ENCODE results near the gene THUMPD2.
"Not testable (repeated sequence)": the region's sequence is repeated elsewhere in the genome, so short reads cannot be mapped to it uniquely, and the experiment has no call there.

Gene THUMPD2

DNA sequence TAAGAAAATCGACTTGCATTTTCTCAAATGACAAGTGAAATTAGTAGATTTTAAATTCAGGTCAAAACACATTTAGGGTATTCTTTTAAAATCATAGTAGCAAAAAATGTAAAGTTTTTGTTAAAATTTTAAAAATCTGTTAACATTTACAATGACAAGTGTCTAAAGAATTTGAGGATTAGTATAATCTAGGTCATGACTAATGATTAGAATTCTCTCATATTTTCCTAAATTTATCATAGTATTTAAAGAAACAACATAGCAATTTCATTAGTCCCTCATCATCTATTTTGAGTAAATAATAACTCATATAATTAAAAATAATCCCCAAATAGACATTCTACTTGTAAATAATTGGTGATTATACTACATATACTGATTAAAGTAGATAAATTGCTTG is 23.6 kb downstream of the THUMPD2 start:
- no peak for DNase-seq

DNA sequence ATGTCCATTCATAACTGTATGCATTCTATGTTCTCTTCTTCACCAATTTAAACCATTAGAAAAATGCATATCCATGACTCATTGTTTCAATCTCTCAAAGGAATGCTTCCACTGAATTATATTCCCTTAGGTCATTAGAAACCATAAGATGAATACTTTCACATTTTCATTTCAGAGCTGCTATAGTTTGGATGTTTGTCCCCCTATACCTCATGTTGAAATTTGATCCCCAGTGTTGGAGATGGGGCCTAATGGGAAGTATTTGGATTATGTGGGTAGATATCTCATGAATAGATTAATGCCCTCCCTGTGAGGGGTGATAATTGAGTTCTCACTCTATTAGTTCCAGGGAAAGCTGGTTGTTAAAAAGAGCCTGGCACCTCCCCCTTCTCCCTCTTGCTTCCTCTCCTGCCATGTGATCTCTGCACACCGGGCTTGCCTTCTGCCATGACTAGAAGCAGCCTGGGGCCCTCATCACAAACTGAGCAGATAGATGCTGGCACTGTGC is 35.7 kb downstream of the THUMPD2 start:
- no peak for DNase-seq

DNA sequence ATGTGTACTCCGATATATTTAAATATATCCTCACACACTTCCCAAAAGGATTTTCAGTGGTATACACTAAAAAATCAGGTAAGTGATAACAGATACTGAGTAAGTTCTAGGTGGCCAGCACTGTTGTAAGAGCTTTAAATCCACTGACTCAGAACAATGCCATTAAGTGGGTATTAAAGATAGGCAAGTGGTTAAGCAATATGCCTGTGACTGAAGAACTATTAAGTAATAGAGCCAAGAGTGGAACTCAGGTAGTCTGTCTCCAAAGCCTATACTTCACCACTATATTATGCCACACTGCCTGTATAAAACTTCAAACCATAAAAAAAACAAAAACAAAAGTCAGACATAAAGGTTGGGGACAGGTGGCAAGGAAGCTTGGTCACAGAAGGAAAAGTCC is 37.2 kb downstream of the THUMPD2 start:
- no peak for DNase-seq

DNA sequence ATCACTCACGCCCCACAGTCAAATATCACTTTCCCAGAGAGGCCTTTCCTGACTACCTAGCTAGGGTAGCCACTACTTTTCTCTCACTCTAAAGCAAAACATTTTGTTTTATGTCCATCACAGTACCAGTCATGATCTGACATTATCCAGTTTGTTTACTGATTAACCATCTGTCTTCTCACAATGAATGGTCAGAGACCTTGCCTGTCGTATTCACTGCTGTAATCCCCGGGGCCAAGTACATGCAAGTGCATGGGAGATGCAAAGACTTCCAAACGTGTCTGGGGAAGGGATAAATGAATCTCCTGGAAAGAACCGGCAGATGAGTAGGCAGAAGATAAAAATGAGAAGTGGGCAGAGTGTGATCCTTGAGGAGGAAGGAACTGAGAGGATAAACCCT is 39.7 kb downstream of the THUMPD2 start:
- no peak for DNase-seq

DNA sequence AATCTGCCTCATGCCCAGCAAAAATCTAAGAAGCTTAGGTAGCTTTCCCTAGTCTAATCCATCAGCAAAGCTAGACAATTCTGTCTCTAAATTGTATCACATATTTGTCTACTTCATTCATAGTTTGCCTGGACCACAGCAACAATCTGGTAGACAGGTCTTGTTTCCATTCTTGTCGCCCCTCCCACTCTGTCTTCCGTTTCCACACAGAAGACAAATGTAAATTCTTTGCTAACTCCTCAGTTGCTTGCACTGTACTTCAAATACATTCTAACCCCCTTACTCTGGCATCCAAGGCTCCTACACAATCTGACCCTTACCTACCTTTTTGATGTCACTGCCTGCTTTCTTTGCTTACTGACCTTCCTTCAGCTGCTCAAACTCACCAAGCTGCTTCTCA is 40.1 kb downstream of the THUMPD2 start:
- no peak for DNase-seq

DNA sequence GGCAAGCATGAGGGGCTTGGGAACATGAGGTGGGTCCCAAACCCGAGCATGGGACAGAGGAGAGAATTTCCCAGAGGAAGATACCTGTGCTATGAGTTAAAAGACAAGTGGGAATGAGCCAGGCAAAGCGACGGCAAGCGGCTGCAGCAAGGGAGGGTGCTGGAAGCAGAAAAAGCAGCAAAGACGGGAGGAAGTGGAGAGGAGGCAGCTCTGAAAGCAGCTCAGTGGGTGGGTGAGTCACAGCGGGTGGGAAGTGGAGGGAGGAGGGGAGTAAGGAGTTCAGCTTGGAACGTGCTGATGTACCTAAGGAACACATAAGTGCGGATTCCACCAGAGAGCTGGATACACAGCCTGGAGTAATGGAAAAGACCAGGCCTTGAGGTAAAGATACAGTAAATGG is 41.4 kb downstream of the THUMPD2 start:
- peak in 6 of 51 donors; percentile 6 to 77 (median 29) for DNase-seq

DNA sequence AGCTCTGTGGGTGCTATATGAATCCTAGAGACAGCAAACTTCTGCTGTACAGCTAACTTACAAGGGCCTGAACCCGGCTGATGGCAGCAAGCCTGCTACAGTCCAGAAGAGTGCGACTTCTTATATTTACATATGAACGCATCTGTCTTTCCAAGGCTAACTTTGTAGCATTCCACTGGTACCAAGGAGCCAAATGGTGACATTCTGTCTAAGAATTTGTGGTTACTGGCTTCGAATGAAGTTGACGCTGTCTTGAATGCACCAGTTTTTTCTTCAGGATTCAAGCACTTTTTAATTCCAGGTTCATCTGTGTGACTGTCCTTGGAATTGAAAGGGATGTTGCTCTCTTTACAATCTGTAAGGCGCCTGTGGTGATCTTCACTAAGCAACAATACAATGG is 42.4 kb downstream of the THUMPD2 start:
- DNase-seq = no peak

DNA sequence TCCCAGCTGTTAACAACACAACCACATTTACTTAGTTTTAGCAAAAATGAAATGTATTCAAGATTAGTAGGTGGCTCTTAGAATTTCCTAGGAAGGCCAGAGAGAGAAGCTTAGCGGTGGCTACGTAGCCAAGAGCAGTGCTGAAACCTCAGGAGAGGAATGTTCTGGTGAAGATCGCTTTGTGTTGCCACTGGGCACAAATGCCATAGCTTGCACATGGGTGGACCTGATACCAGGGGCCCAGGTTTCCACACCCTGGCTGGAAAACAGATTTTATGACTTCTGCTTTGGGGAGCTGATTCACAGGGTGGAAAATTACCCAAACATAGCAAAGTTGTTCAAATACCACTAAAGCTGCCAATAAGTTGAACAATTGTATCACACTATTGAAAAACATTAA is 43.4 kb downstream of the THUMPD2 start:
- no peak for DNase-seq

DNA sequence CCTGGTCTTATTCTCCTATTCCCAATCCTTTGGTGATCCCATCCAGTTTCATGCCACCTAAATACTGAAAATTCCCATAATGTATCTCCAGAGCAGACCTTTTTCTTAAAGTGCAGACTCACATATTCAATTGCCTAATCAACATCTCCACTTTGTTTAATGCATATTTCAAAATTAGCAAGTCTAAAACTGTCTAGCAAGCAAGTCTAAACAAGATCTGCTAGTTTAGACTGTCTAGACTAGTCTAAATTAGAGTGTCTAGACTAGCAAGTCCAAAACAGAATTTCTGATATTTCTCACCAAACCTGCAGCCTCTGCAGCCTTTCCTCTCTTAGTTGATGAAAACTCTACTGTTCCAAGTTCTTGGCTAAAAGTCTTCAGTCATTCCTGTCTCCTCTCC is 44.6 kb downstream of the THUMPD2 start:
- no peak for DNase-seq

DNA sequence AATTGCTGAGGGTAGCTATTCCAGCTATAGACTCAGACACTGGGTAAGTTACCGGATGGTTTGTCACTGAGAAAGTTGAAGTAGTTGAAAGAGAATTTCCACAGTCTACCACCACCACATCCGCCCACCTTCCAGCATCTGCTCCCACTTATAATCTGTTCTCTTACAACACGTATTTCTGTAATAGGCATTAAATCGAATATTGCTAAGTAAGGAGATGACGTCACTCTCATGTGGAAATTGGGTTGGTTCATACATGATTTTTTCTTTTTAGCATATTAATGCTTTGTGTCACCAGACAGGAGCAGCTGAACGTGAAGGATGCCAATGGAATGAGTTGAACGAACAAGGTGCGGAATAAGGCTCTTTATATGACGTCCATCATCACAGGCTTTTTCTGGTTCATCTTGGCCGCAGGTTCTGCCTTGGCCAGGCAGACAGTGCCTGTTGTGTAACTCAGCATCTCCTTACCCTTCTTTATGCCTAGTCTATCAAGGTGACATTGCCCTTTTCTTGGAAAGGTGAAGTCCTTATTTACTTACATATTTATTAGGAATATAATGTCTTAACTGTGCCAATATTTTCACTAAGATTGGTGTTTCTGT is 45.9 kb downstream of the THUMPD2 start:
- DNase-seq = no peak

DNA sequence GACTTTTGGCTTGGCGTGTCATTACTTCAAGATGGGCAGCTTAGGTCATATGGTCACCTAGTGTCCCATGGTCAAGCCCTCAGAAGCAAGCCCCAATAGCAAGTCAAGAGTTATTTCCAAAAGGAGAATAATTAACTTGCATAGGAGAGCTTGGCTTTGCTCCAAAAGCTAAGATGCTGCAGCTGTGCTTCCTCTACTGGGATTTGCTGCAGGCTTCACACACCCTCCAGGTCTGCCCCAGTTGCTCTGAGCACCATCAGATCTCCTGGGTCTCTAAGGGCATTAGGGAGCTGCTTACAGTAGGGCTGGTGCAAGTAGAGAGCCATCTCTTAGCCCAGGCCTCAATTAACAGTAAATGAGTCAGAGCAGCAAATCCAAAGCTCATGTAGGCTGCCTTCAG is 46.6 kb downstream of the THUMPD2 start:
- no peak for DNase-seq

DNA sequence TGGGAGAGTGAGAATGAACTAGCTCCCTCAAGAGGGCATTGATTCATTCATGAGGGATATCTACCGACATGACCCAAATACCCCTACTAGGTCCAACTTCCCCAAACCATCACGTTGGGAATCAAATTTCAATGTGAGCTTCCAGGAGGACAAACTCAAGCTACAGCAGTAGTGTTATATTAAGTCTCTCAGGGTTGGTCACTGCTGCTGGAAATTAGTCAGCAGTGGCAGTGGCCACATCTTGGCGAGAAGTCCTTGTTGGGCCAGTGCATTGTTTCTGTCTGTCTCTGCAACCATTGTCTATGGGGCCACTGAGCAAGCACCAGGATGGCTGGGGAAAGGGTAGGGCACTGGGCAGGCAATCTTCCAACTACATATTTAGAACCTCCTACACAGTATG is 47.5 kb downstream of the THUMPD2 start:
- no peak for DNase-seq

DNA sequence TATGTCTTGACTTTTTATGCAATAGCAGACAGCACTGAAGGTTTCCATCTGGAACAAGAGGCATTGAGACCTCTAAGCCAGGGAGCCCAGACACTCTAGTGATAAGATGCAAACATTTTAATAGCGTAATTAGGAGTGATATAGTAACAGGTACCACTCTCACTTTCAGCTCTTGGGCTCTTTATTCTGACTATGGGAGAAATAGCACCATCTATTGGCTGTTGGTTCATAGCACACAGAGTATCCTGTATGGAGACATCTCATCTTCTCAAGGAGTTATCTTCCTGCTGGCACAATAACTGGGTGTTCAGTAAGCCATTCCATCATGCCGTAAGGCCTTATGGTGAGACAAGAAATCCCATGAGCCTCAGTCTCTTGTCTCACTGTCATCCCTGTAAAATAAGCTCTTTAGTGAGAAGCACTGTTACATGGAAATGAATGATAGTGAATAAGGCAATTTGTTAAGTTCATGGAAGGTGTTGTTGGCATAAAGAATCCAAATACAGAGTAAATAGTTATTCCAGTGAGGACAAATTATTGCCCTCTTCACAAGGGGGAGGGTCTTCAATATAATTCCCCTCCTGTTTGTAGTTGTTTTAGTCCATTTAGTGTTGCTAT is 48.3 kb downstream of the THUMPD2 start:
- DNase-seq = peak in 1 of 51 donors; percentile 7

DNA sequence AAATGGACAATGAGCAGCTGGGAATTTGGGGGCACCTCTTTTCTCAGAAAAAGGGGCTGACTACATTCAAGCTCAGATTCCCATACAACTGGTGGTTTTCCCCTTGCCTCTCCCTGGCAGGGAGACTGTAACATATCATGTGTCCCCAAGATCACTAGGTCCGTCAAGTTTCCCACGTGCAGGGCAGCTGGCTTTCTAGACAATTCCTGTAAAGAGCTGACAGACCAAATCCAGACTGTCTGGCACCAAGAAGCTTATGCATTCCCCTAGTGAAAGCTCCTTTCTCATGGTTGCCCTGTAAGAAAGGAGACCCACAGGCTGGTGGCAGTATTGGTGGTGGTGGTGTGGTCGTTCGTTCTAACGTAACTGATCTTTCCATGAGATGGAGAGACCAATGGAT is 48.8 kb downstream of the THUMPD2 start:
- DNase-seq = no peak

DNA sequence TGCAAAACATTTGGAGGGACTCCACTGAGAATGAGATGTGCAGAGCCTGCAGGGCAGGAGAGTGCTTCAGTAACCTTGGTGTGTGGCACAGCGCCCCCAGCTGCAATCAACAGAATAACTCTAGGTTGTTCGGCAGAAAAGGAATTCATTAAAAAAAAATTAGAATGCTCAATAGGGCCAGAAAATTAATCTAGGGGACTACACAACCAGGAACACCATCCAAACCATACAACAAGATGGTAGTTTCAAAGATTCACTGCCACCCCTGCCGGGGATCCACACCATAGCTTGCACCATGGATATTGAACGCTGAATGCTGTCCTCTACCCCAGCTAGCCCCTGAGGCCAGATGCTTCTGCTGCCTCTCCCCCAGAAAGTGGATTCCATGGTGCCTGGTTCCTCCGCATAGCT is 50.1 kb downstream of the THUMPD2 start:
- DNase-seq = peak in 14 of 51 donors; percentile 5 to 40 (median 22)

DNA sequence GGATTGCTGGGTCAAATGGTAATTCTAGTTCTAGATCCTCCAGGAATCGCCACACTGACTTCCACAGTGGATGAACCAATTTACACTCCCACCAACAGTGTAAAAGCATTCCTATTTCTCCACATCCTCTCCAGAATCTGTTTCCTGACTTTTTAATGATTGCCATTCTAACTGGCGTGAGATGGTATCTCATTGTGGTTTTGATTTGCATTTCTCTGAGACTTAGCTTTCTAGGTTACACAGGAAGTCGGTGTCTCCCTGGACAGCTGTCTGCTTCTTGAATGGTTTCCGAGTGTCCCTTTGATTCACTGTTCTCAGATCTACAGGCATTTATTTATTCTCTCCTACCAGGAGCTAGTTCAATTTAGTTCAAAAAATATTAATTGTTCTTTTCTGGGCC is 51.0 kb downstream of the THUMPD2 start:
- not testable (repeated sequence) for DNase-seq

DNA sequence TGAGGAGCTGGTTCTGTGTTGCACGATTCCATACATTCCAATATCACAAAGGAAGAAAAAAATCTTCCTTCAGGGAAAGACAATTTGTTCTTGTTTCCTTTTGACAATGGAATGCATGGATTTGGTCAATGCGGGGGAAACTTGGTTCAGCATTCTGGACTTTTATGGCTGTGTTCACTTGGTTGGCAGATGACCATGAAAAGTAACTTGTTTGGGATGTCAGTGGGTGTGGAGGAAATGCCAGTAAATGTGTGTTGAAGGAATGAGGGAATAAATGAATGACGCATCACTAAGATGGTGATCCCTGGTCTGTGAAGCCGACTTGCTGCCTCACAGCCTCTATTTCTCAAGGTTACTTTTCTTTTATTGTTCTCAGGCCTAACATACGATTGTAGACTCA is 53.7 kb downstream of the THUMPD2 start:
- DNase-seq = no peak

DNA sequence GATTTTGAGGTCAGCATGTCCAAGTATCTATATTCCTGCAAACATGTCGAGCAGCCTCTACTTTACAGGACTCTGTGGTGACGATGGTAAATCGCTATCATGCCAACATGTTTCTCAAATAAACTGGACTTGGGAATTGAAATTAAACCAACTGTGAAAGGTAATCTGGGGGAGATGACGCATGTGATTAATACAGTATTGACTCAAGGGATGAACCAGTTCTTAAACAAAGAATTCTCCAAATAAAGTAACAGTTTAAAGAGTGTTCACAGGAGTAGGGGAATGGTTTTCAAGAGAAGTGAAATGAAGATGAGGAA is 54.3 kb downstream of the THUMPD2 start:
- DNase-seq = no peak

DNA sequence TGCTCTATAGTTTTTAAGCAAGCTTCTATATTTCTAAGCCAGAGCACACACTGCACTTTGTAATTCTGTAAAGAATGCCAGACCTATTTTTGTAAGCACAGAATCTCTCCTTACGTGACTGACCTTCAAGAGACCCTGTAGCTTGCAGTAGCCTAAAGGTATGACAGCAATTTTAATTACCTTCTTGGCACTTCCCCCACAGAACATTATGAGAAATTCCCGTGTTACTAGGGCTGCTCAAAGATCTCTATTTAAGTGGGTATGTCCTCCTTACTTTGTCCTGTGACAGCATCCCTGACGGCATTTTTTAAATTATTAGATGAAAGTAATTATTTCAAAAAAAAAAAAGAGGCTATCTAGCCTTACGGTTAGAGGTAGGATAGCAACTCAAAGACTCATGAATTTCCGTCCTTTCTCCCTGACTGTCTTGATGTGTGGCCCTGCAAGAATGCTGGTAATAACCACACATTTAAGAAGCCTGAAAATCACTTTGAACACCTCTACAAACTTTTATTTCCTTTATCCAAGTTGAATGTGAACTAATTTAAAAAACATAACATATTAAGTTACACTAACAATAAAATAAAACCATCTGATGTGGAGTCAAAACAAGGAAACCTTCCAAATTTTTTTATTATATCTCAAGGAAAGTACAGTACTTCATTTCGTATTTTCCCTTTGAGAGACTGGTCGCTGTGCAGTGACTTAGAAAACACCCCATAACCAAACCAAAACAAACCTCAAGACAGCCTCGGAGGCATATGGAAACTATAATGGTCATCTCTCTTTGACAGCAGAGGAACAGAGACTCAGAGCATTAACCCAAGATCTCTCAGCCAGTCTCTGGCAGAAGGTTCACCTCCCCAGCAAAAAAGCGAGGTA is 54.9 kb downstream of the THUMPD2 start:
- DNase-seq = no peak

DNA sequence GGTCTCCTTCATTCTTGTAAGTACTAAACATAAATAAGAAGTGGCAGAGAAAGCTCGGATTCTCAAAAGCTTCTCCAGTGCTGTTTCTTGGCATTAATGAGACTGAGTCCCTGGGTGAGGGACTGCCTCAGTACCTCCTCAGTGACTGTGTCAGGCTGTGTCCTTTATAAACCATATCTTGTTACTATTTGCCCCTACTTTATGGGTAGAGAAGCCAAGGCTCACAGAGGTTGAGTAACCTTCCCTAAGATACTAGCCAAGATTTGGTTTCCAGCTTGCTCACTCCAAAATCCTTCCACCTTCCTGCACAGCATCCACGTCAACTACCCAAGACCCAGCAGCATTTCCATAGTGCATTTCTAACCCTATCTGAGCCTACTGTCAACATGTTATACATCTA is 55.6 kb downstream of the THUMPD2 start:
- DNase-seq = no peak

DNA sequence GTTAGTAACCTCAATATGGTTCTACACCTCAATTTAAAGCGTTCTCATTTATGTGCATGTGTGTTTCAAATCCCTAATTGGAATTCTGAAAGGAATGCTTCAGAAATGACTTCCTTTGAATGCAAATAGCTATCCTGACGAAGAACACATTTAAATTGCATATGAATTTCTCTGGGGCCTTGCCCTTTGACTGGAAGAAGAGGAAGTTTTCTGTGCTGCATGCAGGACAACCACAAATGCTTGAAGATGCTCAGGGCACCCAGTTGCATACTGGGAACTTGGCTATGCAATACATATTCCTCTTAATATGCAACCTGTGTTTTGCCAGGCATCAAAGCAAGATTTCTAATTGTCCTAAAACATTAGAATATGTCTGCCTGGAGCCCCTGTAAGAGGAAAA is 58.1 kb downstream of the THUMPD2 start:
- no peak for DNase-seq

DNA sequence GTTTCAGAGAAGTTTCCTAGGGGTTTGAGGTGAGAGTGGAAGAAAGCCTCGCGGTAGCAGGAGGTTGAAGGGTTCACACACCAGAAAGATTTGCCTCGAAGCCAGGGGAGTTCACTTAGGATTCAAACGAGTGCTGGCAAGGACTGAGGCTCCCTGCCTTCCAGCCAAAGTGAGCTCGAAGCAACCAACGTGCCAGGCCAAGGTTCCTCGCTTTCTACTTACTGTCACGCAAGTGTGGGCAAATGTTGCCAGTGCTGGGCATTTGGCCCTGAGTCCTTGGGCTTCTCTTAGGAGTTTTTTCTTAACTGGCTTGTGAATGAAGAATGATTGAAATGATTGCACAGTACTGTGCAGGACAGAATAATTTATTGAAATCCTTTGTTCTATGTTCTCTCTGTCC is 59.7 kb downstream of the THUMPD2 start:
- DNase-seq = peak in 38 of 51 donors; percentile 7 to 84 (median 48)

DNA sequence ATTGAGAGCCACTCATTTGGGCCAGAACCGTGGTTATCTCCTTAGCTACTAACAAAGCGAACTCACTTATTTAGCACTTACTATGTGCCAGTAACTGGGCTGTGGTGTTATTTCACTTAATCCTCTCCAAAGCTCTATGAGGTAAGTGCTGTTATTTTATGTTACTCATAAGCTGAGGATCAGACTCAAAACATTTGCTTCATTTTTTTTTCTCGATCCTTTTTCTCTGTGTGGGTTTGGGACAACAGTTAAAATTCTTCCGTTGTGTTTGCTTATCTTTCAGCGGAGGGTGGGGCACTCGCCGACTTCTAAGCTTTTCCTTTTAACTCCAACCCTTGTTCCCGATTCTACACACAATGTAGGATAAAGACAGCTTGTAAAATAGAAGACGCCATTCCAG is 60.6 kb downstream of the THUMPD2 start:
- DNase-seq = no peak

Data from hypothalamus (tissue), 51 donors.